ENCODE measurements around the gene SETD5. TPM values are rescaled to one million over a fixed set of nuclear protein-coding genes. Genes with fewer than 3 reads are reported as not detected.

SETD5 gene
- total RNA-seq, 1 donor from 2014 or later = 123 TPM

DNA sequence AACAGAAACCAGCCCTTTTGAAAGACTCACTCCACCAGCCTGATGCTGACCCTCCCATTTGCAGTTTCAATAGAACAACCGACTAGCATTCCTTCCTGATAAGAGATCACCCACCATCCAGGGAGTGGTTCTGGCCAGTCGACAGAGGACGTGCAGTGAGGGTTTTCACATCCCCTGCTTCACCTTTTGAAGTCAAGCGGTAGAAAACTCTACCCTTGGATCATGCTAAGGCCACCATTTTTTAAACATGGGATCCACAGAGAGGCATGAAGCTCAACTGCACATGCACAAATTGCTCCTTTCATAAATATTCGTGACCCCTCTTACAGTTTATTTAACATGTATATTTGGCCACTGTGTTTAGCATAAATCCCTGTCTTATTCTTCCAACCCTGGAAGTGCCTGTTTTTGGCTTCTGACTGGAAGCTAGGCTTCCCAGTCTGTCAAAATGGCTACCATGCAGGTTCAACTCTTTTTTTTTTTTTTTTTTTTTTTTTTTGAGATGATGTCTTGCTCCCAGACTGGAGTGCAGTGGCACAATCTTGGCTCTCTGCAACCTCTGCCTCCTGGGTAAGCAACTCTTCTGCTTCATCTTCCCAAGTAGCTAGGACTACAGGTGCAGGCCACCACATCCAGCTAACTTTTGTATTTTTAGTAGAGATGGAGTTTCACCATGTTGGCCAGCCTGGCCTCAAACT is 35.6 kb upstream of the SETD5 start:
- Mint-ChIP-seq H3K27me3 (ENCODE audit: low read depth) (no peaks in the 10 kb centered on the region), H3K4me3 (ENCODE audit: unreplicated experiment) (peak overlapping the region; percentile 97), H3K9me3 (ENCODE audit: low read depth) (no peaks in the 10 kb centered on the region), H3K27ac (ENCODE audit: unreplicated experiment) (peak overlapping the region; percentile 100), H3K4me1 (ENCODE audit: low read depth) (peaks cover 20% of the 10 kb centered on the region), H3K36me3 (ENCODE audit: low read depth) (peaks cover 3% of the 10 kb centered on the region)
- TF ChIP-seq, protein P1, sequence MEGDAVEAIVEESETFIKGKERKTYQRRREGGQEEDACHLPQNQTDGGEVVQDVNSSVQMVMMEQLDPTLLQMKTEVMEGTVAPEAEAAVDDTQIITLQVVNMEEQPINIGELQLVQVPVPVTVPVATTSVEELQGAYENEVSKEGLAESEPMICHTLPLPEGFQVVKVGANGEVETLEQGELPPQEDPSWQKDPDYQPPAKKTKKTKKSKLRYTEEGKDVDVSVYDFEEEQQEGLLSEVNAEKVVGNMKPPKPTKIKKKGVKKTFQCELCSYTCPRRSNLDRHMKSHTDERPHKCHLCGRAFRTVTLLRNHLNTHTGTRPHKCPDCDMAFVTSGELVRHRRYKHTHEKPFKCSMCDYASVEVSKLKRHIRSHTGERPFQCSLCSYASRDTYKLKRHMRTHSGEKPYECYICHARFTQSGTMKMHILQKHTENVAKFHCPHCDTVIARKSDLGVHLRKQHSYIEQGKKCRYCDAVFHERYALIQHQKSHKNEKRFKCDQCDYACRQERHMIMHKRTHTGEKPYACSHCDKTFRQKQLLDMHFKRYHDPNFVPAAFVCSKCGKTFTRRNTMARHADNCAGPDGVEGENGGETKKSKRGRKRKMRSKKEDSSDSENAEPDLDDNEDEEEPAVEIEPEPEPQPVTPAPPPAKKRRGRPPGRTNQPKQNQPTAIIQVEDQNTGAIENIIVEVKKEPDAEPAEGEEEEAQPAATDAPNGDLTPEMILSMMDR (IDR thresholded peaks at IDR 0.05) = no peak
- DNase-seq (ENCODE audit: low spot score) = no peak

- Mint-ChIP-seq H3K36me3 (ENCODE audit: low read depth) (peaks cover 3% of the 10 kb centered on the region), H3K4me1 (ENCODE audit: low read depth) (peaks cover 20% of the 10 kb centered on the region), H3K9me3 (ENCODE audit: low read depth) (no peaks in the 10 kb centered on the region), H3K4me3 (ENCODE audit: unreplicated experiment) (peak within 1 kb of the TSS; percentile 97), H3K27me3 (ENCODE audit: low read depth) (no peaks in the 10 kb centered on the region), H3K27ac (ENCODE audit: unreplicated experiment) (peak within 1 kb of the TSS; percentile 100)
- peak; percentile 97 for DNase-seq (ENCODE audit: low spot score)
- TF ChIP-seq, protein P1 (IDR thresholded peaks at IDR 0.05) = no peak
Measured at GRCh38 chr3:9362731-9363530, 34.5 kb upstream of the SETD5 start, which contains the start of gene THUMPD3. THUMPD3 (plus strand) TSS chr3:9363054; CDS start chr3:9365069, 2,015 bp downstream.

DNA sequence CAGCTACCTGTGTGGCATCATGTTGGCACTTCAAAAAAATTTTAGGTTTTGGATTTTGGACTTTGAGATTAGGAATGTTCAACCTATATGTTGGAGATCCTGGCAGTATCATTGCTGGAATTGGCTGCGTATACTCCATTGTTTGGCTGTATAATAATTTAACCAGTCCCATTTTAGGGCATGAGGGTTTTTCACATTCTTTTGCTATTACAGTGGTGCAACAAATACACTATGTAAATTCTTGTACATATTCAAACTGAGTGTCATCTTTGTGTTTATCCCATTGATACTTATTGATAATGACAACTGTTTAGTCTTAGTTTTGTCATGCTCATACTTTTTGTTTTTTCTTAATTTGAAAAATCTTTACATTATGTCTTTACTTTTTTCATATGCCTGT is 27.9 kb upstream of the SETD5 start:
- TF ChIP-seq, protein P1 (IDR thresholded peaks at IDR 0.05) = no peak
- Mint-ChIP-seq H3K4me3 (ENCODE audit: unreplicated experiment) (no peak overlapping the region), H3K36me3 (ENCODE audit: low read depth) (peaks cover 26% of the 10 kb centered on the region), H3K27me3 (ENCODE audit: low read depth) (no peaks in the 10 kb centered on the region), H3K4me1 (ENCODE audit: low read depth) (peaks cover 6% of the 10 kb centered on the region), H3K27ac (ENCODE audit: unreplicated experiment) (no peak overlapping the region), H3K9me3 (ENCODE audit: low read depth) (no peaks in the 10 kb centered on the region)
- no peak for DNase-seq (ENCODE audit: low spot score)

- no peaks in the 10 kb centered on the region for H3K4me1 Mint-ChIP-seq (ENCODE audit: low read depth)
- H3K36me3 Mint-ChIP-seq (ENCODE audit: low read depth) = peaks cover 44% of the 10 kb centered on the region
- DNase-seq (ENCODE audit: low spot score) = no peak
- TF ChIP-seq, protein P1 (IDR thresholded peaks at IDR 0.05) = no peak
- no peaks in the 10 kb centered on the region for H3K27me3 Mint-ChIP-seq (ENCODE audit: low read depth)
- H3K9me3 Mint-ChIP-seq (ENCODE audit: low read depth) = no peaks in the 10 kb centered on the region
- no peak overlapping the region for H3K27ac Mint-ChIP-seq (ENCODE audit: unreplicated experiment)
- H3K4me3 Mint-ChIP-seq (ENCODE audit: unreplicated experiment) = no peak overlapping the region
Measured at GRCh38 chr3:9373465-9373864, 23.9 kb upstream of the SETD5 start.

GRCh38 chr3:9377981-9378380 is 19.4 kb upstream of the SETD5 start:
- Mint-ChIP-seq H3K4me3 (ENCODE audit: unreplicated experiment) (no peak overlapping the region), H3K4me1 (ENCODE audit: low read depth) (no peaks in the 10 kb centered on the region), H3K9me3 (ENCODE audit: low read depth) (no peaks in the 10 kb centered on the region), H3K36me3 (ENCODE audit: low read depth) (peaks cover 34% of the 10 kb centered on the region), H3K27ac (ENCODE audit: unreplicated experiment) (no peak overlapping the region), H3K27me3 (ENCODE audit: low read depth) (no peaks in the 10 kb centered on the region)
- DNase-seq (ENCODE audit: low spot score) = no peak
- TF ChIP-seq, protein P1 (IDR thresholded peaks at IDR 0.05) = no peak

All from chondrocyte (in vitro differentiated cells).